Suprapubic skin (tissue), 4 donors: ENCODE data around the gene LPP.

Experiments used
- EP300 ChIP-seq: sonication (generic); formaldehyde crosslinking; IDR thresholded peaks from one replicate; pipeline ENCODE4 v1.6.1; 2017; ENCODE audit warnings: antibody characterized with exemption
- POLR2AphosphoS5 ChIP-seq, 3 donors: sonication (generic); formaldehyde crosslinking; IDR thresholded peaks; one replicate each; pipeline ENCODE4 v1.6.1; 2017; ENCODE audit warnings: antibody characterized with exemption in 3 of 3
- TF ChIP-seq, protein P1 (sequence below), 2 donors: fragments of 200-600 bp in 1 of 2; fragments of 450-650 bp in 1 of 2; sonication (generic) in 1 of 2; IDR thresholded peaks; one replicate each; pipeline ENCODE4 v1.5.1; 2016 to 2019; ENCODE audit warnings: antibody characterized with exemption in 2 of 2, mild to moderate bottlenecking in 1 of 2, moderate library complexity in 1 of 2

DNA sequence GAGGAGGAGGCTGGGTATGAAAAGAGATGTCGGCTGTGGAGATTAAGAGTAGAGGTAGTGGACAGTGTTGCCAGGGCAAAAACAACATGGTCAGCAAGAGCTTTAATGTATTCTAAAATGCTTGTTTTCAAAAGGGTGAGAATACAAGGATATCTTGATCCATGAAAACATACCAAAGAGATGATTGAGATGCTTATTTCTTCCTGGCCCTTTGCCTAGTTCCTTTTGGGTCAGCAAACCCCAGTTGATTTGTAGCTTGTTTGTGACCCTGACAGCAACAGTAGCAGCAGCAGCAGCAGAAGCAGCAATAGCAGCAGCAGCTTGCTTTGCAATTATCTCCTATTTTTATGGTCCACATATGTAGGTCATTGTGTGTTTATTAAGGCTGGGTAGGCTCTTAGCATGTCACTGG lies 337.3 kb downstream of the LPP start:
- TF ChIP-seq EP300 (no peak), POLR2AphosphoS5 (IDR thresholded peaks at IDR 0.05) (no peak)
- TF ChIP-seq, protein P1, sequence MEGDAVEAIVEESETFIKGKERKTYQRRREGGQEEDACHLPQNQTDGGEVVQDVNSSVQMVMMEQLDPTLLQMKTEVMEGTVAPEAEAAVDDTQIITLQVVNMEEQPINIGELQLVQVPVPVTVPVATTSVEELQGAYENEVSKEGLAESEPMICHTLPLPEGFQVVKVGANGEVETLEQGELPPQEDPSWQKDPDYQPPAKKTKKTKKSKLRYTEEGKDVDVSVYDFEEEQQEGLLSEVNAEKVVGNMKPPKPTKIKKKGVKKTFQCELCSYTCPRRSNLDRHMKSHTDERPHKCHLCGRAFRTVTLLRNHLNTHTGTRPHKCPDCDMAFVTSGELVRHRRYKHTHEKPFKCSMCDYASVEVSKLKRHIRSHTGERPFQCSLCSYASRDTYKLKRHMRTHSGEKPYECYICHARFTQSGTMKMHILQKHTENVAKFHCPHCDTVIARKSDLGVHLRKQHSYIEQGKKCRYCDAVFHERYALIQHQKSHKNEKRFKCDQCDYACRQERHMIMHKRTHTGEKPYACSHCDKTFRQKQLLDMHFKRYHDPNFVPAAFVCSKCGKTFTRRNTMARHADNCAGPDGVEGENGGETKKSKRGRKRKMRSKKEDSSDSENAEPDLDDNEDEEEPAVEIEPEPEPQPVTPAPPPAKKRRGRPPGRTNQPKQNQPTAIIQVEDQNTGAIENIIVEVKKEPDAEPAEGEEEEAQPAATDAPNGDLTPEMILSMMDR (IDR thresholded peaks at IDR 0.05): no peak
